UCSD-AML1 (cell line): ENCODE measurements around the gene NUP214.
A peak's percentile ranks its signal among the peaks of the same experiment; 100 is the strongest.
"Not testable (repeated sequence)": the region's sequence is repeated elsewhere in the genome, so short reads cannot be mapped to it uniquely, and the experiment has no call there.

Source experiments
- DNase-seq: peaks from one replicate; lab custom pipeline; 2025; ENCODE audit not compliant: unreplicated experiment; lab: John Stamatoyannopoulos, UW

NUP214 gene

GRCh38 chr9:131158673-131159072 is 33.3 kb downstream of the NUP214 start:
- DNase-seq: not testable (repeated sequence)

DNA sequence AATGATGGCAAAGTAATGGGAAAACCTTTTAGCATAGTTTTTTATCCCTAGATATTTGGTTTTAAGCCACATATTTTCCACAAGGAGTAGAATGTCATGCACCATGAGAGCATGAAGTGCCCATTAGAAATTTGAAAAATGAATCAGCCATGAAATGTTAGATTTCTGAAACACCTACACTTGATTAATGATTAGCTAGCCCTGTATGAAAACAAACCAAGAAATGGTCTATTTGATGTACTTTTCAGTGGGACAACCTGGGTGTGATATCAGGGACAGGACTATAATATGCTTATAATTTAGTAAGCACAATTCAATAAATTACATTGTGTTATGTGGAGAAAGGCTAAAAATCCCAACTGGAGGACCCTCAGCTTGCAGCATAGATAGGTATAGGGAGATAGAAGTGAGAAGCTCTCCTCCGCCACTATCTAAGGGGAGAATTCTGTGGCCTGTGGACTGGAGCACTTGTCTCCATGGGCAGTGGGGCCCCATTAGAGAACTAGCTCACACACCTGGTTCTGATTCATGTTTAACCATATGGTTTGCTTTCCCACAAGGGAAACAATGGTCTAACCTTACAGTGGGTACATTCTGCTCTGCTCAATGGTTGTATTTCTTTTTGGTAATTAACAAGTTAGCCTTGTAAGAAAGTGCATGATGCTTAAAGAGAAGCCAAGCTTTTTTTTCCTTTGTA is 35.2 kb downstream of the NUP214 start:
- no peak for DNase-seq

DNA sequence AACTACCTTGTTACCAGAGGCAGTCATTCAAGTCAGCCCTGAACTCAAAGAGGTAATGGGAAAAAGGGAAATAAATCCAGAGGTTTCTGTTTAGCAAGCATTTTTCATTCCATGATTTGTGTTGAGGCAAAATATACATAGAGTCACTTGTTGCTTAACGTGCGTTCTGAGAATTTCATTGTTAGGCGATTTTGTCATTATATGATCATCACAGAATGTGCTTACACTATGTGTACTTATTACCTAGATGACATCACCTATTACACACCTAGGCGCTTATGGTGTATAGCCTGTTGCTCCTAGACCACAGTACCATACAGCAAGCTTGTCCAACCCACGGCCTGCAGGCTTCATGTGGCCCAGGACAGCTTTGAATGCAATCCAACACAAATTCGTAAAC is 36.2 kb downstream of the NUP214 start:
- DNase-seq: no peak

- DNase-seq: no peak
Measured at GRCh38 chr9:131162886-131163285, 37.5 kb downstream of the NUP214 start.

- DNase-seq: no peak
Measured at GRCh38 chr9:131165523-131165922, 40.1 kb downstream of the NUP214 start.

GRCh38 chr9:131167146-131167692 is 41.8 kb downstream of the NUP214 start:
- no peak for DNase-seq

GRCh38 chr9:131167936-131168335 is 42.5 kb downstream of the NUP214 start:
- DNase-seq: no peak

GRCh38 chr9:131169563-131170240 is 44.3 kb downstream of the NUP214 start:
- DNase-seq: no peak

DNA sequence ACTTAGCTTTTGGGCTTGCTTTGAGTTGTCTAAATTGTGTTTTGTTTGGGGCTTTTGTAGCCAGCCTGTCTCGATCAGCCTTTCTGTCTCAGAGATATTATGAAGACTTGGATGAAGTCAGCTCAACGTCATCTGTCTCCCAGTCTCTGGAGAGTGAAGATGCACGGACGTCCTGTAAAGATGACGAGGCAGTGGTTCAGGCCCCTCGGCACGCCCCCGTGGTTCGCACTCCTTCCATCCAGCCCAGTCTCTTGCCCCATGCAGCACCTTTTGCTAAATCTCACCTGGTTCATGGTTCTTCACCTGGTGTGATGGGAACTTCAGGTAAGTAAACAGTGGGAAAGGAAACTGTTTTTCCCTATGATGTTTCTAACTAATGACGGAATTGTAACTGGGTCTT is 48.6 kb downstream of the NUP214 start:
- DNase-seq: no peak

DNA sequence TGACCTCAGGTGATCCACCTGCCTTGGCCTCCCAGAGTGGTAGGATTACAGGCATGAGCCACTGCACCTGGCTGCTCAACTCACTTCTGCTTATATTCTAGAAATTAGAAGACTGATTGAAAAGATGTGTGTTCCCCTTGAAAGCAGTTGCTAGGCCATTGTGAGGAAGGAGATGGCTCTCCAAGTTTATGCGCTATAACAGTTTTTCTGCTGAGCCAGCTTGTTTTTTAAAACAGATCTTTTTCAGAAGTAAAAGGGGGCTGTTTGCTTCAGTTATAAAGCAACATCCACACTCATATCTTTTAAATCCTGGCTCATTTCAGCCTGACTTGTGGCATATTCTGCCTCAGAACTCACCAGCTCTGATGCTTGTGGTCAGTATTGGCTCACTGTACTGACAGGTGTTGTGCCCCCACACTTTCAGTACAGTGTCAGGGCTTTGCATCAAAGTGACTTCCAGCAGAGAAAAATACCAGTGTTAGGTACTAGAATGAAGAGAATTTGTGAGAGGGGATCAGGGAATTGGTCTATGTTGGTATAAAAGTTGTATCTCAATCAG is 49.4 kb downstream of the NUP214 start:
- DNase-seq: no peak

DNA sequence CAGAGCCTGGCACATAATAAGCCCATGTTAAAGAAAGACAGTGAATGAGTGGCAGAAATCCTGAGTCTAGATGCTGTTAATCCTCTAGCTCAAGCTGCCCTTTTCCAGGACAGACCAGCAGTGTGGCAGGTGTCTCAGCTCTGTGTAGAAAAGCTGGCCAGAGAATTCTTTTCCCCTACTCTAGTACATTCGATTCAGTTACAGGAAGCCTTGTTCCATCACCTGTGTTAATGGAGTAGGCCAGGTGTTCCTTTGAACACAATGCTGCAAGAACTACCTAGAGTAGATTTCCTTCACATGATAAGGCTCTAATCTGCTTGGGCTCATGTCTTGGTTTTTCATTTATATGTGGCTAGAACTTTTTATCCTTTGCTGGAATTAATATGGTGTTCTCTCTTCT is 52.5 kb downstream of the NUP214 start:
- no peak for DNase-seq

- DNase-seq: peak; percentile 78
Measured at GRCh38 chr9:131178382-131178781, 53.0 kb downstream of the NUP214 start.

- no peak for DNase-seq
Measured at GRCh38 chr9:131178926-131179325, 53.5 kb downstream of the NUP214 start.

GRCh38 chr9:131179561-131180219 is 54.3 kb downstream of the NUP214 start:
- DNase-seq: no peak

- DNase-seq: no peak
Measured at GRCh38 chr9:131180454-131180853, 55.1 kb downstream of the NUP214 start.

DNA sequence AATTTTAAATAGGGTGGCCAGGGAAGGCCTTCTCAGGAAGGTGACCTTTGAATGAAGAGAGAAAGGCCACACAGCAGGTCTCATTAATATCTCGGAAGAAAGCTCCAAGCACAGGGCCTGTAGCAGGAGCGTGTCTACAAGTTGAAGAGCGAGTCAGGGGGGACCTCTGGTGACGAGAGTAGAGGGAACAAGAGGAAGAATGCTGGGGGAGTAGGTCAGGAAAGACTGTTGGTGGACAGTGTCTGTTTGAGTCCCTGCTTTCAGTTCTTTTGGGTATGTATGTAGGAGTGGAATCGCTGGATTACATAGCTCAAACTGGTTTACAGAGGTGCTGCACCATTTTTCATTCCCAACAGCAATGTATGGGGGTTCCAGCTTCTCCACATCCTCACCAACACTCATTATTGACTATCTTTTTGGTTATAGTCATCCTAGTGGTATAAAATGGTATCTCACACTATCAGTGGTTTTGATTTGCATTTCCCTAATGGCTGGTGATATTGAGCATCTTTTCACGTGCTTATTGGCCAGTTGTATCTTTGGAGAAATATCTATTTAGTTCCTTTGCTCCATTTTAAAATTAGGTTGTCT is 55.8 kb downstream of the NUP214 start:
- no peak for DNase-seq

DNA sequence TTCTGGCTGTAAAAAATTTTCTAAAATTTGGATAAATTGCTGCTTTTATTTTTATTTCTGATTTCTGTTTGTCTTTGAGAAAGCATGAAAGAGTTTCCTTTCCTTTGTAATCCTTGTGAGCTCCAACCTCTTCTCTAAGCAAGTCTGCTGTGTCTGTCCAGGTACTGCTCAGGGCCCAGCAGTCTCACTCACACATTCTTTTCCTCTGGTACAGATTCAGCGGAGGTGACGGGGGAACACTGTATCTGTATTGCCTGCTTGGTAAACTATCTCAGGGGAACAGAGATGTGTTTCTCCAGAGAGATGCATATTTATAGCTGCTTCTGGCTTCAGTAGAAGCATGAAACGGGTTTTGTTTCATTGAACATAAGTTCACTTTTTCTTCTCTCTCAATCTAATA is 60.5 kb downstream of the NUP214 start:
- DNase-seq: no peak

GRCh38 chr9:131186622-131187021 is 61.2 kb downstream of the NUP214 start:
- DNase-seq: no peak

DNA sequence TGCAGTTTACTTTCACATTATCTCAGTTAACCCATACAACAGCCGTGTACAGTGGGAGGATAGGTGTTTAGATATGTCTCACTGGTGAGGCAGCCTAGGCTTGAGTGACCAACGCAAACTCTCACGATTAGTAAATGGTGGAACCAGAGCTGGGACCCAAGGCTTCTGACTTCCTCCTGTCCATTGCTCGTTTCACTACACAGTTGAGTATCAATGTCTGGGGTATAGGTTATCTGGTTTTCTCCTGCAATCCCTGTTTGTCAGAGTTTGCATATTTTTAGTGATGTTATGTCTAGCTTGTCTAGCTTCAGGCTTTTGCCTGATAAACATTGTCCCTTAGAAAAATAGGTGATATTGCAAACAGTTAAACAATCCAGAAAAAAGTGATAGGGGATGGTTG is 62.6 kb downstream of the NUP214 start:
- no peak for DNase-seq

DNA sequence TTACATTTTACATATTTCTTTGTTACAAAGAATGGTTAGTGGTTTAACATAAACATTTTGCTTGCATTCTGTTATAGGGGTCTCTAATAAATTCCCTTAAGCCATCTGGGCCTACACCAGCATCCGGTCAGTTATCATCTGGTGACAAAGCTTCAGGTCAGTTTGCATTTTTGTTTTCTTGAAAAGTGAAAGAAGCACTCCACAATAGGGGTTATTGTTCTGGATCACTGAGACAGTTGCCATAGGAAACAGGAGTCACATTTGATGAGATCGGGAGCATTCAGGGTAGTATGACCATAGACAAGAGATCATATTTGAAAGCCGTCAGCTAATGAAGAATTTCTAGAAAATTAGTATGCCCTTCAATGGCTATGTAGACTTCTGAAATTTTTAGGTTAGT is 63.6 kb downstream of the NUP214 start:
- DNase-seq: no peak

DNA sequence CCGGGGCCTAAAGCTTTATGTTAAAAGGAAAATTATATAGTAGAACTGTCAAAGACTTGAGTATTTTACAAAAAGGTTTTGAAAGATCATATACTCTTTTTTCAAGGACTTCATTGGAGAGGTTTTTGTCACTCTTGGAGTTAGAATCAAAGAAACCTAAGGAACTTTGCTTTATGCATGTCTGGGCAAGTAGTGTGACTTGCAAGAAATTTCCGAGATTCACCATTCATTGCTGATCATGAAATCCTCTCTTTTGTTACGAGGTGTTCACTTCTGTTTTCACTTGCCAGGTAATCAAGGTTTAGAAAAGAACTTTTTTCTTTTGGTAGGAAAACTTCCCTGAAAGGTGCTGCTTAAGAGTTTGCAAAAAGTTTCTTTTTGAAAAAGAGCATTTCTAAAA is 64.8 kb downstream of the NUP214 start:
- no peak for DNase-seq
